ENCODE results near the gene SLC30A3. TPM values are rescaled to one million over a fixed set of nuclear protein-coding genes. Genes with fewer than 3 reads are reported as not detected.

The SLC30A3 gene
- total RNA-seq, 4 donors from 2014 or later: not detected

GRCh38 chr2:27282892-27283291 is 20.0 kb upstream of the SLC30A3 start:
- WGBS: 38% methylated on average over 4 of the region's 5 CpGs
- Histone ChIP-seq H3K9me3 (no peaks in the 10 kb centered on the region), H3K4me1 (peaks cover 0 to 17% (median 4%) of the 10 kb centered on the region in 4 donors), H3K27me3 (peaks cover 0 to 26% (median 3%) of the 10 kb centered on the region in 4 donors), H3K36me3 (no peaks in the 10 kb centered on the region), H3K4me3 (no peak overlapping the region), H3K27ac (replicated peaks in 1 of 4) (no peak overlapping the region)
- intact Hi-C loops (cut with DNase I): loop anchor here (10.0 kb wide), 1 partner anchor 318 kb away; no protein-coding TSS in a partner anchor
- no peak for DNase-seq (ENCODE audit: extremely low spot score)
- TF ChIP-seq POLR2A (IDR thresholded peaks at IDR 0.05; ENCODE audit: low read depth): no peak
- TF ChIP-seq, protein P1, sequence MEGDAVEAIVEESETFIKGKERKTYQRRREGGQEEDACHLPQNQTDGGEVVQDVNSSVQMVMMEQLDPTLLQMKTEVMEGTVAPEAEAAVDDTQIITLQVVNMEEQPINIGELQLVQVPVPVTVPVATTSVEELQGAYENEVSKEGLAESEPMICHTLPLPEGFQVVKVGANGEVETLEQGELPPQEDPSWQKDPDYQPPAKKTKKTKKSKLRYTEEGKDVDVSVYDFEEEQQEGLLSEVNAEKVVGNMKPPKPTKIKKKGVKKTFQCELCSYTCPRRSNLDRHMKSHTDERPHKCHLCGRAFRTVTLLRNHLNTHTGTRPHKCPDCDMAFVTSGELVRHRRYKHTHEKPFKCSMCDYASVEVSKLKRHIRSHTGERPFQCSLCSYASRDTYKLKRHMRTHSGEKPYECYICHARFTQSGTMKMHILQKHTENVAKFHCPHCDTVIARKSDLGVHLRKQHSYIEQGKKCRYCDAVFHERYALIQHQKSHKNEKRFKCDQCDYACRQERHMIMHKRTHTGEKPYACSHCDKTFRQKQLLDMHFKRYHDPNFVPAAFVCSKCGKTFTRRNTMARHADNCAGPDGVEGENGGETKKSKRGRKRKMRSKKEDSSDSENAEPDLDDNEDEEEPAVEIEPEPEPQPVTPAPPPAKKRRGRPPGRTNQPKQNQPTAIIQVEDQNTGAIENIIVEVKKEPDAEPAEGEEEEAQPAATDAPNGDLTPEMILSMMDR (IDR thresholded peaks at IDR 0.05): no peak
- no peak for TF ChIP-seq POLR2AphosphoS5 (IDR thresholded peaks at IDR 0.05)
- TF ChIP-seq EP300 (IDR thresholded peaks at IDR 0.05): no peak

DNA sequence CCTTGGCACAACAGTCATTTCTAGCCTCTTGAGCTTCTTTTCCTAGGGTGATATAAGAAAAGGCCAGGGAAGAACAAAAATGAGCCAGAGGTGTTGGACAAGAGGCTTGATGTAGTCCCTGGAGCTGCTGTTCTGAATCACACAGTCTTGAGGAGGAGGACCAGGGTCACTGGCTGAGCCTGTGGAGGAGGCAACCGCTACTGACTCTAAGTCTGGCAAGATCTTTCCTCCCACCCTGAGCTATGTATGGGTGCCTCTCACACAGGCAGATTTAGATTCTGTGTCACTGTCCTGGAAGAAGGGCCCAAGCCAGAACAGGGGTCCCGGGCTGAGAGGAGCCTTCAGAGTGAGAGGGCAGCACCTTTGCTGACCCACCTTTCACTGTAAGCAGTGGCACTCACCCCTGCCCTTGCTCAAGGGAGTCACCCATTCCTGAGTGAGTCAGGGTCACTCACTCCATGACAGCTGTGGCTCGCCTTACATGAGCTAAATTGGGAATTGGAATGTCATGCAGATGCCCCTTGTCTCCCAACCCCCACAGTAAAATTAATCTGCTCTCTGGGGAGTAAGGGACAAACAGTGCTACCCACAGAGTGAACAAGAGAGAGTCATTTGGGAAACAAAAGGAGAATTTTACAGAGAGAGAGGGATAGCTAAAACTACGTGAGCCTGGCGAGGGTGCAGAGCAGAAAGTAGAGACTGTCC is 19.2 kb upstream of the SLC30A3 start, which contains the start of gene TRIM54:
Gene TRIM54, plus strand, starts transcription at position 575 of the 705 bp plus-strand sequence. CDS start 303 bp downstream, outside the sequence.
- H3K4me1 ChIP-seq: peaks cover 0 to 17% (median 4%) of the 10 kb centered on the region in 4 donors
- H3K4me3 ChIP-seq: no peak within 1 kb of the TSS
- H3K36me3 ChIP-seq: no peaks in the 10 kb centered on the region
- intact Hi-C loops (cut with DNase I): loop anchor here (2.0 to 10.0 kb wide), 2 partner anchors 183 to 317 kb away; no protein-coding TSS in a partner anchor
- H3K27me3 ChIP-seq: peaks cover 0 to 35% (median 3%) of the 10 kb centered on the region in 4 donors
- H3K27ac ChIP-seq (replicated peaks in 1 of 4): no peak within 1 kb of the TSS
- no peaks in the 10 kb centered on the region for H3K9me3 ChIP-seq
- WGBS: 59% methylated on average over 5 of the region's 5 CpGs
- DNase-seq (ENCODE audit: extremely low spot score): no peak
- TF ChIP-seq, protein P1 (IDR thresholded peaks at IDR 0.05): no peak
- TF ChIP-seq EP300 (IDR thresholded peaks at IDR 0.05) (no peak), POLR2A (IDR thresholded peaks at IDR 0.05; ENCODE audit: low read depth) (no peak), POLR2AphosphoS5 (IDR thresholded peaks at IDR 0.05) (no peak)

- peaks cover 0 to 17% (median 4%) of the 10 kb centered on the region in 4 donors for H3K4me1 ChIP-seq
- intact Hi-C loops (cut with DNase I): loop anchor here (2.0 to 10.0 kb wide), 2 partner anchors 183 to 317 kb away; no protein-coding TSS in a partner anchor
- H3K36me3 ChIP-seq: no peaks in the 10 kb centered on the region
- no peak for DNase-seq (ENCODE audit: extremely low spot score)
- H3K4me3 ChIP-seq: no peak overlapping the region
- TF ChIP-seq POLR2AphosphoS5 (IDR thresholded peaks at IDR 0.05): no peak
- no peak for TF ChIP-seq EP300 (IDR thresholded peaks at IDR 0.05)
- TF ChIP-seq, protein P1 (IDR thresholded peaks at IDR 0.05): no peak
- peaks cover 0 to 39% (median 3%) of the 10 kb centered on the region in 4 donors for H3K27me3 ChIP-seq
- H3K27ac ChIP-seq (replicated peaks in 1 of 4): no peak overlapping the region
- WGBS: 80% methylated on average over 3 of the region's 3 CpGs
- H3K9me3 ChIP-seq: no peaks in the 10 kb centered on the region
Measured at GRCh38 chr2:27281442-27281841, 18.6 kb upstream of the SLC30A3 start.

DNA sequence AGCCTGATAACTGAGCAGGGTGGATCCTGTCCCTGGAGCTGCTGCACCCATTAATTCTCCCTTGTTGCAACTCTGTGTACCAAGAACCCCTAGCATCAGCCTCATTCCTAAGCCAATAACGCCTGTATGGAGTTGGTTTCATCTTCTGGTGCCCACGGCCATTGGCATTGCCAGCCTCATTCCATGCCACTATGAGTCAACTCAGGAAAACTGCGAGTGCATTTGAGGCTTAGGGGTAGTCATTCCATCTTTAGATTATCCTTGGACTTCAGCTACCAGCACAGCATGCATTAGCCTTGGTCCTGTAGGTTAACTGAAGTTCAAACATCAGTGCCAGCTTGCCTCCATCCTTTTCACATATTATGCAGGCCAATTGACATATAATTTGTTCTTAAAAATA is 18.0 kb upstream of the SLC30A3 start:
- no peak overlapping the region for H3K4me3 ChIP-seq
- H3K4me1 ChIP-seq: peaks cover 0 to 17% (median 4%) of the 10 kb centered on the region in 4 donors
- H3K36me3 ChIP-seq: no peaks in the 10 kb centered on the region
- H3K27ac ChIP-seq (replicated peaks in 1 of 4): no peak overlapping the region
- DNase-seq (ENCODE audit: extremely low spot score): no peak
- intact Hi-C loops (cut with DNase I): loop anchor here (2.0 to 10.0 kb wide), 2 partner anchors 182 to 316 kb away; no protein-coding TSS in a partner anchor
- TF ChIP-seq POLR2AphosphoS5 (IDR thresholded peaks at IDR 0.05) (no peak), EP300 (IDR thresholded peaks at IDR 0.05) (no peak), POLR2A (IDR thresholded peaks at IDR 0.05; ENCODE audit: low read depth) (no peak)
- TF ChIP-seq, protein P1 (IDR thresholded peaks at IDR 0.05): no peak
- peaks cover 0 to 45% (median 3%) of the 10 kb centered on the region in 4 donors for H3K27me3 ChIP-seq
- 85% methylated on average over 3 of the region's 3 CpGs for WGBS
- no peaks in the 10 kb centered on the region for H3K9me3 ChIP-seq
